ENCODE results near the gene DHX32. TPM values are rescaled to one million over a fixed set of nuclear protein-coding genes. Genes with fewer than 3 reads are reported as not detected.

DHX32 gene
- total and polyA plus RNA-seq, 2 donors (not counting 3 experiments of a cell fraction or from before 2014, with no cell fraction given), result 17.1 to 29.6 TPM

DNA sequence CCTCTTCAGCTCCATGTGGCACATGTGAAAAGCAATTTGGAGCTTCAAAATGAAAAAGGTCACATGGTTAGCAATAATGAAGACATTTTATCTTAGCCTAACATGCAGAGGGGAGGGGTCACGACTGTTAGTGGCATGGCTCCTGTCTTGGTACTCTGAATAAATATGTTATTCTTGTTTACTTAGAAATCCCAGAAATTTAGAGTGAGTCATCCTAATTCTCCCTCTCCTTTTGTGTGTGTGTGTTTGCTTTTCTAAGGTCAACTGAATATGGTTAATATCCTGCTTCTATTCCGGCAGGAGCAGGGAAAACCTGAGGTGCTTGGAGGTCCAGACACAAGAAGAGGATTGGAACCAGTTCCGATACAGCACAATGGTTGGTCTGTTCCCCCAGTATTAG is 40.1 kb downstream of the DHX32 start:
- peaks cover 21 to 22% of the 10 kb centered on the region in 2 experiments for H3K36me3 ChIP-seq (ENCODE audit: control insufficient read depth in 2 of 2, extremely low read depth in 1 of 2, insufficient read depth in 2 of 2, low read length in 2 of 2)
- H3K4me3 ChIP-seq (replicated peaks in 1 of 3; ENCODE audit: insufficient read depth in 1 of 3, low read depth in 1 of 3, low read length in 3 of 3), result no peak overlapping the region
- peak overlapping the region; percentile 23 for H3K27ac ChIP-seq (ENCODE audit: insufficient read depth, low read depth, low read length)
- H3K79me2 ChIP-seq (ENCODE audit: control insufficient read depth, insufficient read depth, low read length), result no peaks in the 10 kb centered on the region
- no peaks in the 10 kb centered on the region for H4K20me1 ChIP-seq (replicated peaks; ENCODE audit: control insufficient read depth, extremely low read depth, insufficient read depth, low read length)
- H3K9ac ChIP-seq (replicated peaks; ENCODE audit: extremely low read depth, insufficient read depth, low read length), result no peak overlapping the region
- peak; percentile 71 for DNase-seq (ENCODE audit: low read depth, low spot score)
- H3K4me2 ChIP-seq (ENCODE audit: insufficient read depth, low read length), result peak overlapping the region; percentile 40
- no peaks in the 10 kb centered on the region for H3K9me3 ChIP-seq (replicated peaks; ENCODE audit: control insufficient read depth, insufficient read depth, low read length)
- H3K9me1 ChIP-seq (replicated peaks; ENCODE audit: control insufficient read depth, extremely low read depth, insufficient read depth, low read length), result no peaks in the 10 kb centered on the region
- H3K4me1 ChIP-seq (ENCODE audit: control insufficient read depth, extremely low read depth, insufficient read depth, low read length), result peaks cover 14% of the 10 kb centered on the region
- no peaks in the 10 kb centered on the region for H3K27me3 ChIP-seq (ENCODE audit: control insufficient read depth in 2 of 2, insufficient read depth in 2 of 2, low read length in 2 of 2)
- peak; percentile 85 for FAIRE-seq
- CTCF ChIA-PET, result no interaction called here
- POLR2A ChIA-PET, result no interaction called here
- TF ChIP-seq POLR2A (IDR thresholded peaks at IDR 0.05; ENCODE audit: low read depth, low read length), result no peak
- peak; percentile 49 for TF ChIP-seq FOS (IDR thresholded peaks at IDR 0.05; ENCODE audit: borderline replicate concordance, insufficient read depth, low read length)
- TF ChIP-seq MAX (IDR thresholded peaks at IDR 0.05; ENCODE audit: insufficient read depth, insufficient read length), result no peak
- TF ChIP-seq POLR2AphosphoS5 (IDR thresholded peaks at IDR 0.05; ENCODE audit: insufficient read depth, low read depth, low read length), result no peak
- TF ChIP-seq MYC (IDR thresholded peaks at IDR 0.05; ENCODE audit: low read depth, low read length), result no peak
- TF ChIP-seq, protein P1, sequence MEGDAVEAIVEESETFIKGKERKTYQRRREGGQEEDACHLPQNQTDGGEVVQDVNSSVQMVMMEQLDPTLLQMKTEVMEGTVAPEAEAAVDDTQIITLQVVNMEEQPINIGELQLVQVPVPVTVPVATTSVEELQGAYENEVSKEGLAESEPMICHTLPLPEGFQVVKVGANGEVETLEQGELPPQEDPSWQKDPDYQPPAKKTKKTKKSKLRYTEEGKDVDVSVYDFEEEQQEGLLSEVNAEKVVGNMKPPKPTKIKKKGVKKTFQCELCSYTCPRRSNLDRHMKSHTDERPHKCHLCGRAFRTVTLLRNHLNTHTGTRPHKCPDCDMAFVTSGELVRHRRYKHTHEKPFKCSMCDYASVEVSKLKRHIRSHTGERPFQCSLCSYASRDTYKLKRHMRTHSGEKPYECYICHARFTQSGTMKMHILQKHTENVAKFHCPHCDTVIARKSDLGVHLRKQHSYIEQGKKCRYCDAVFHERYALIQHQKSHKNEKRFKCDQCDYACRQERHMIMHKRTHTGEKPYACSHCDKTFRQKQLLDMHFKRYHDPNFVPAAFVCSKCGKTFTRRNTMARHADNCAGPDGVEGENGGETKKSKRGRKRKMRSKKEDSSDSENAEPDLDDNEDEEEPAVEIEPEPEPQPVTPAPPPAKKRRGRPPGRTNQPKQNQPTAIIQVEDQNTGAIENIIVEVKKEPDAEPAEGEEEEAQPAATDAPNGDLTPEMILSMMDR (IDR thresholded peaks at IDR 0.05; ENCODE audit: extremely low read depth in 1 of 2, insufficient read depth in 1 of 2, low read depth in 1 of 2, low read length in 2 of 2), result no peak
- TF ChIP-seq GATA2 (IDR thresholded peaks at IDR 0.05; ENCODE audit: insufficient read depth, insufficient read length, low read depth, low read length), result no peak
- TF ChIP-seq EZH2 (IDR thresholded peaks at IDR 0.05; ENCODE audit: borderline replicate concordance, low read depth, low read length, severe bottlenecking), result no peak
- TF ChIP-seq JUN (IDR thresholded peaks at IDR 0.05; ENCODE audit: borderline replicate concordance, insufficient read depth, insufficient read length, low read depth), result peak; percentile 44
- no peak overlapping the region for H2AFZ ChIP-seq (ENCODE audit: low read depth, low read length)
- dilution Hi-C loops (cut with MboI; ENCODE audit: extremely low pct_ligation_motif_present, low sequenced_read_pairs), result no loop called here
- no TSS peak for BruUV-seq (replicated peaks)
- intact Hi-C loops (cut with micrococcal nuclease), result no loop called here
